Epithelial cell of esophagus (primary cell): ENCODE results near the gene ARHGEF6.

ENCODE experiments used
- DNase-seq: peaks from one replicate; pipeline ENCODE4 v3.0.0; 2010; ENCODE audit warnings: low read depth
- H3K4me3 ChIP-seq: 2 replicates; pipeline ENCODE4 v1.5.1; 2011; ENCODE audit warnings: mild to moderate bottlenecking, low read length, control low read depth
- CTCF ChIP-seq: IDR thresholded peaks from 2 replicates; pipeline ENCODE4 v1.5.1; 2011; ENCODE audit warnings: low read depth, mild to moderate bottlenecking, low read length, control low read depth, inconsistent platforms; ENCODE audit not compliant: insufficient read depth; ENCODE audit errors: missing control alignments

The ARHGEF6 gene

GRCh38 chrX:136747003-136747986, 33.4 kb downstream of the ARHGEF6 start:
- H3K4me3 ChIP-seq: no peak overlapping the region
- no peak for DNase-seq

GRCh38 chrX:136745215-136746173, 35.2 kb downstream of the ARHGEF6 start:
- no peak overlapping the region for H3K4me3 ChIP-seq

More at GRCh38 chrX:136747003-136747986, 33.4 kb downstream of the ARHGEF6 start:
- TF ChIP-seq CTCF: no peak

GRCh38 chrX:136742721-136743379, 37.9 kb downstream of the ARHGEF6 start:
- TF ChIP-seq CTCF: no peak
- no peak for DNase-seq

More at GRCh38 chrX:136745215-136746173, 35.2 kb downstream of the ARHGEF6 start:
- no peak for TF ChIP-seq CTCF
- DNase-seq: no peak

GRCh38 chrX:136738049-136738729, 42.5 kb downstream of the ARHGEF6 start:
- no peak for DNase-seq
- no peak overlapping the region for H3K4me3 ChIP-seq
- no peak for TF ChIP-seq CTCF

More at GRCh38 chrX:136742721-136743379, 37.9 kb downstream of the ARHGEF6 start:
- H3K4me3 ChIP-seq: no peak overlapping the region

- TF ChIP-seq CTCF: no peak
- H3K4me3 ChIP-seq: no peak overlapping the region
- no peak for DNase-seq
Observed at GRCh38 chrX:136736690-136737089, 44.0 kb downstream of the ARHGEF6 start.

GRCh38 chrX:136735601-136736000, 45.1 kb downstream of the ARHGEF6 start:
- no peak for DNase-seq
- no peak overlapping the region for H3K4me3 ChIP-seq
- no peak for TF ChIP-seq CTCF
